Stimulated activated naive B cell treated with anti-CD40 and anti-IgM and Interleukin-4, amounts not matched to agents 10 μg/mL and 1 μg/mL and 100 μg/mL, for 72 hours (primary cell): Measurements from ENCODE around the gene KDM4D.
"Not testable (repeated sequence)": the region's sequence is repeated elsewhere in the genome, so short reads cannot be mapped to it uniquely, and the experiment has no call there.

Experiments used
- ATAC-seq, 2 donors: fragments of 150-1000 bp; cut with Tn5 transposase; replicated peaks; 2 replicates each; pipeline ENCODE4 v1.10.0; 2021; ENCODE audit warnings: moderate library complexity in 1 of 2
- DNase-seq: peaks from one replicate; pipeline ENCODE4 v3.0.0; 2021
- H3K27ac Mint-ChIP-seq: one replicate; pipeline ENCODE4 v1.8.0; 2022; ENCODE audit warnings: mild to moderate bottlenecking, mixed read lengths
- H3K27me3 Mint-ChIP-seq, 2 donors: one replicate each; pipeline ENCODE4 v1.8.0; 2022; ENCODE audit warnings: mixed read lengths in 2 of 2
- H3K36me3 Mint-ChIP-seq, 2 donors: one replicate each; pipeline ENCODE4 v1.8.0; 2022; ENCODE audit warnings: mixed read lengths in 2 of 2, mild to moderate bottlenecking in 1 of 2
- H3K4me1 Mint-ChIP-seq, 2 donors: one replicate each; pipeline ENCODE4 v1.8.0; 2022; ENCODE audit warnings: mixed read lengths in 2 of 2, mild to moderate bottlenecking in 1 of 2
- H3K4me3 Mint-ChIP-seq, 2 donors: one replicate each; pipeline ENCODE4 v1.8.0; 2022; ENCODE audit warnings: mild to moderate bottlenecking in 2 of 2, mixed read lengths in 2 of 2, moderate library complexity in 1 of 2
- H3K9me3 Mint-ChIP-seq, 2 donors: one replicate each; pipeline ENCODE4 v1.8.0; 2022; ENCODE audit warnings: mixed read lengths in 2 of 2, mild to moderate bottlenecking in 1 of 2

The KDM4D gene

DNA sequence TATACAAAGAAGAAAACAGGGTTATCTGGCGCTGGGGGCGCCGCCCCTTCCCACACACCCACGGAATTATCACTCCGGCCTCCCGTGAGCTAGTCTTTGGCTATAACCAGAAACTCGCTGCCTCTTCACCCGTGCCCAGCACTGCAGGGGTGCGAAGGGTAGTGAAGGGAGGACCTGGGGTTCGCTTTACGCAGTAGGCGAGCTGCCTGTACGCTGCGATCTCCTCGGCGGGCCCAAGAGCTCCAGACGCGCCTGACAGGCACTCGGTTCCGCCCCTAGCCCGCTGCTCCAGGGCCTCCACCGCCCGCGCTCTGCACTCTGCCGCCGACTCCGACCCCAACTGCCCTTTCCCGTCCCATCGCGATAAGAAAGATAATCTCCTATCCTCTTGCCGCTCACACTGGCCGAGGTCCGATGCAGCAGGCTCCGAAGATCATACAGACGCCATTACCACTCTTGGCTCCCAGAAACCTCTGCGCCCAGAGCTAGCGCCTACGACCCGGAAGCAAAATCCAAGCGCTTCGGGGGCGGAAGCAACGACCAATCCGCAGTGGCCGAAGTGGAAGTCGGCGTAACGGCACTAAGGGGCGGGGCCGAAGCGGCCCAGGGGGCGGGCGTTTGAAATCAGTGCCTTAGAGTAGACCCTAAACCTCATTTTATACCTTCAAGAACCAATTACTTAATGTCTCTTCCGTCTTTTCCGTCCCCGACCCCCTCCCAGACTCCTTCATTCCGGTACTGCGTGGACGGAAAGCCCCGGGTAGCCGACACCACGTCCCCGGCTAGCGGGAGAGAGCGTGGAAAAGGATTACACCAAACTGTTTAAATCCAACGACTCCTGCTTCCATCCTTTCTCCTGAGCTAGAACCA lies at the start of gene KDM4D, which contains the start of gene CWC15:
TSS of gene KDM4D (plus strand) at position 611 of the 870 bp plus-strand sequence. CDS start 23,664 bp downstream, outside the sequence.
TSS of gene CWC15 (minus strand) at position 458 of the 870 bp plus-strand sequence. CDS start 1,371 bp downstream, outside the sequence.
- Mint-ChIP-seq H3K27me3 (no peaks in the 10 kb centered on the region), H3K9me3 (no peaks in the 10 kb centered on the region), H3K4me1 (peaks cover 7 to 24% of the 10 kb centered on the region in 2 donors), H3K27ac (peak within 1 kb of the TSS; percentile 95), H3K36me3 (peaks cover 23 to 28% of the 10 kb centered on the region in 2 donors), H3K4me3 (peak within 1 kb of the TSS; percentile 91 to 94)
- DNase-seq (peak; percentile 92), ATAC-seq (peak; percentile 99 to 100)

DNA sequence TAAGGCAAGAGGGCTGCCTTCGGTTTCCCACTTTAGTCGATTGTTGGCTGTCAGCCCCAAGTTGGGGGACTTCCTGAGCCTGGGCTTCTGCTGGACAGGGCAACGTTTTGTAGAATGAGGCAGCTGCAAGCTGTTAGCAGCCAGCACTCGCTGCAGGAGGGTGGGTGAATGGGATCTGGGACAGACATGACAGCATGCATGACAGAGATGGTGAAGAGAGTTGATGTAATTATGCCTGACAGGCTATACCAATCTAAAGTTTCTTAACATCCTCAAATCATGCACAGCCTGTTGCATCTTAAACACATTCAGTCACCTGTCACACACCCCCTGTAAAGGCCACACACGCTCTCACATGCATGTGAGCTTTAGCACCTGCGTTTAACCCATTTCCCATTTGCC lies 49.3 kb upstream of the KDM4D start:
- H3K27ac Mint-ChIP-seq = no peak overlapping the region
- no peaks in the 10 kb centered on the region for H3K36me3 Mint-ChIP-seq
- H3K4me3 Mint-ChIP-seq = no peak overlapping the region
- H3K27me3 Mint-ChIP-seq = peaks cover 0 to 9% of the 10 kb centered on the region in 2 donors
- peaks cover 23 to 37% of the 10 kb centered on the region in 2 donors for H3K4me1 Mint-ChIP-seq
- H3K9me3 Mint-ChIP-seq = peaks cover 0 to 3% of the 10 kb centered on the region in 2 donors
- ATAC-seq (peak; percentile 19 to 25), DNase-seq (no peak)

- Mint-ChIP-seq H3K4me3 (no peak overlapping the region), H3K4me1 (peaks cover 23 to 37% of the 10 kb centered on the region in 2 donors), H3K27me3 (peaks cover 0 to 9% of the 10 kb centered on the region in 2 donors), H3K27ac (no peak overlapping the region), H3K36me3 (no peaks in the 10 kb centered on the region), H3K9me3 (peaks cover 0 to 3% of the 10 kb centered on the region in 2 donors)
- ATAC-seq = no peak
- DNase-seq = no peak
Measured at GRCh38 chr11:94924612-94925011, 48.9 kb upstream of the KDM4D start.

DNA sequence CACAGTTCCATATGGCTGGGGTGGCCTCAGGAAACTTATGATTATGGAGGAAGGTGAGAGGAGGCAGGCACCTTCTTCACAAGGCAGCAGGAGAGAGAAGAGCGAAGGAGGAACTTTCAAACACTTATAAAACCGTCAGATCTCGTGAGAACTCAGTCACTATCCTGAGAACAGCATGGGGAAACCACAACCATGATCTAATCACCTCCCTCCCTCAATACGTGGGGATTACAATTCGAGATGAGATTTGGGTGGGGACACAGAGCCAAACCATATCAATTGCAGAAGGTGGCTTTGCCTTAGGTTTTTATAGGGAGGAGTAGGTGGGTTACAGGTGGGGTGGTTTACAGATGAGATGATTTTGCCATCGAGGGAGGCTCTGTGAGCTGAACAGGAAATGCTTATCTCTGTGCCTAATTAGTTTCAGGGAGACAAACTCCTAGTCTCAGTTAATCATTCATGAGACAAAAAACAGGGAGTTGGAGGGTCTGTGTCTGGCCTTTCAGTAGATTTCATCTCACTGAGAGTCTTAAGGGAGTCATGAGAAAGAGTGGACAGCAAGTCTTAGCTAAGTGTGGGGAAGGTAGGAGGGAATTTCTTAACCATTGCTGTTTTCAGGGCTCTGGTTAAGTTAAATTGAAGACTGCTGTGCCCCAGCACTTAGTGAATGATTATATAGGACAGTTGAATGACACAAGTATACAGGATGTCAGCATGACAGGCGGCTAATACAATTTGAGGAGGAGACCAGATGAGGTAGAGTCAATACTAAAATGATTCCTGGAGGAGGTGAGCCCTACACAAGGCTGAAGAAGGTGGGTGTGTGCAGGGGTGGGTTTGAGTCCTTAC lies 47.9 kb upstream of the KDM4D start:
- H3K4me3 Mint-ChIP-seq = no peak overlapping the region
- H3K4me1 Mint-ChIP-seq = peaks cover 23 to 37% of the 10 kb centered on the region in 2 donors
- peaks cover 0 to 9% of the 10 kb centered on the region in 2 donors for H3K27me3 Mint-ChIP-seq
- no peaks in the 10 kb centered on the region for H3K36me3 Mint-ChIP-seq
- no peak for DNase-seq
- no peak overlapping the region for H3K27ac Mint-ChIP-seq
- peaks cover 0 to 3% of the 10 kb centered on the region in 2 donors for H3K9me3 Mint-ChIP-seq
- no peak for ATAC-seq

DNA sequence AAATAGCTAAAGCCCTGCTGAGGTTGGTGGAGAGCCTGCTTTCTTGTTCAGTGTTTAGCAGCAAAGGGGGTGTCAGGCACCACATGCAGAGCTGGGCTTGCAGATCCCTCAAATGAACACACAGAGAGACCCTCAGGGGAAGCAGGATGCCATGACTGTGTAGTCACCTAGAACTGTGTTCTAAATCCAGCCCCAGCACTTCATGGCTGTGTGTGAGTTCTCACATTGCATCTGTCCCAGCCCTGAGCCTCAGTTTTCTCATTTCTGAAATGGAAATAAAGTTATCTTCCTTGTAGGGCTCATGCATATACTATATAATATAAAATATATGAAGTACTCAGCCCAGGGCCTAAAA lies 47.3 kb upstream of the KDM4D start:
- no peak for ATAC-seq
- Mint-ChIP-seq H3K4me1 (peaks cover 23 to 37% of the 10 kb centered on the region in 2 donors), H3K27me3 (peaks cover 0 to 9% of the 10 kb centered on the region in 2 donors), H3K27ac (no peak overlapping the region), H3K9me3 (peaks cover 0 to 3% of the 10 kb centered on the region in 2 donors), H3K4me3 (no peak overlapping the region), H3K36me3 (no peaks in the 10 kb centered on the region)
- no peak for DNase-seq

- no peaks in the 10 kb centered on the region for H3K36me3 Mint-ChIP-seq
- no peak for DNase-seq
- no peak overlapping the region for H3K4me3 Mint-ChIP-seq
- H3K9me3 Mint-ChIP-seq = peaks cover 0 to 3% of the 10 kb centered on the region in 2 donors
- H3K4me1 Mint-ChIP-seq = peaks cover 23 to 37% of the 10 kb centered on the region in 2 donors
- no peak for ATAC-seq
- peaks cover 0 to 9% of the 10 kb centered on the region in 2 donors for H3K27me3 Mint-ChIP-seq
- H3K27ac Mint-ChIP-seq = peak overlapping the region; percentile 9
Measured at GRCh38 chr11:94926698-94927237, 46.7 kb upstream of the KDM4D start.

DNA sequence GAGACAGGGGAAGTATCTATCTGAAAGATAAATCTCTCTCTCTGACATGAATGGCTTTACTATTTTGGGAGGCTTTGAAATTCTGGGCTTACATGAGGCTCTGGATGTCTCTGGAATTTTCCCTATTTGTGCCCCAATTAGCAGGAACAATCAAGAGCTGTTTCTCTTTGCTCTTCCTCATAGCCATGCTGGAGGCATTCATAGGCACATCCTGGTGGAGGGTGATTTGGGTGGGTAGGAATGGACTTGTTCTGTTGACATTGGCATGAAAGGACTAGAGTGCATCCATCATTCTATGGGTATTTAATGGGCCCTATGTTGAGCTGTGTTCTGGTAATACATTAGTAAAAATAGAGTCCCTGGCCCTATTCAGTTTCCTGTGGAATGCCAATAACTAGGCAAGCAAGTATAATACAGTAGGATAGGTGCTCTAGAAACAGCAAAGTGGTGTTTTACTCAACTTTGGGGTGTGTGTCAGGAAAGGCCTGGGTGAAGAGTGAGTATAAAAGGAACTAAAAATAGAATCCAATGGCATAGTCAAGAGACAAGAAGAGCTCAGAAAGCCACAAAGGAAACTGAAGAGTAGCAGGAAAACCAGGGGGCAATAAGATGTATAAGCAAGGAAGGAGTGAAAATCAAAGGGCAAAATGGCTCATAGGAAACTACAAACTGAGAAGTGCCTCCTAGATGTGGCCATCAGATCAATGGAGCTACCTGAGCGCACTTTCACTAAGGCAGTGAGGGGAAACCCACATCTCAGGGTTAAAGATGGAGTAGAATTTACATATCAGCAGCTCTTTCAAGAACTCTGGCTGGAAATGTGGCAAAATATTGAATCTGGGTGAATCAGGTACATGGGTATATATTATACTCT lies 45.2 kb upstream of the KDM4D start:
- Mint-ChIP-seq H3K4me3 (no peak overlapping the region), H3K36me3 (no peaks in the 10 kb centered on the region), H3K4me1 (peaks cover 15 to 28% of the 10 kb centered on the region in 2 donors), H3K9me3 (peaks cover 0 to 7% of the 10 kb centered on the region in 2 donors), H3K27ac (no peak overlapping the region), H3K27me3 (peaks cover 0 to 13% of the 10 kb centered on the region in 2 donors)
- DNase-seq (no peak), ATAC-seq (no peak)

DNA sequence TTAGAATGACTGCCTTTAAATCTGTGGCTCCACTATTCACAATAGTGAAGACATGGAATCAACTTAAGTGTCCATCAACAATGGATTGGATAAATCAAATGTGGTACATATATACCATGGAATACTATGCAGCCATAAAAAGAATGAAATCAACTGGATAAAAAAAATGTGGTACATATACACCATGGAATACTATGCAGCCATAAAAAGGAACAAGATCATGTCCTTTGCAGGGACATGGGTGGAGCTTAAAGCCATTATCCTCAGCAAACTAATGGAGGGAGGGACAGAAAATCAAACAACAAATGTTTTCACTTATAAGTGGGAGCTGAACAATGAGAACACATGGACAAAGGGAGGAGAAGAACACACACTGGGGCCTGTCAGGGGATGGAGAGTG lies 41.4 kb upstream of the KDM4D start:
- H3K27ac Mint-ChIP-seq, H3K36me3 Mint-ChIP-seq, DNase-seq, H3K9me3 Mint-ChIP-seq, H3K4me3 Mint-ChIP-seq, ATAC-seq: not testable (repeated sequence)
- Mint-ChIP-seq H3K4me1 (peaks cover 0 to 10% of the 10 kb centered on the region in 2 donors), H3K27me3 (peaks cover 0 to 13% of the 10 kb centered on the region in 2 donors)

- peaks cover 0 to 3% of the 10 kb centered on the region in 2 donors for H3K9me3 Mint-ChIP-seq
- H3K36me3 Mint-ChIP-seq = no peaks in the 10 kb centered on the region
- H3K27ac Mint-ChIP-seq = no peak overlapping the region
- no peak overlapping the region for H3K4me3 Mint-ChIP-seq
- DNase-seq (no peak), ATAC-seq (no peak)
- H3K4me1 Mint-ChIP-seq = peaks cover 0 to 10% of the 10 kb centered on the region in 2 donors
- peaks cover 0 to 13% of the 10 kb centered on the region in 2 donors for H3K27me3 Mint-ChIP-seq
Measured at GRCh38 chr11:94932503-94932902, 41.0 kb upstream of the KDM4D start.

GRCh38 chr11:94933223-94934130 lies 40.0 kb upstream of the KDM4D start:
- Mint-ChIP-seq H3K27ac (no peak overlapping the region), H3K9me3 (peaks cover 0 to 3% of the 10 kb centered on the region in 2 donors), H3K4me1 (peaks cover 0 to 10% of the 10 kb centered on the region in 2 donors), H3K36me3 (no peaks in the 10 kb centered on the region), H3K4me3 (no peak overlapping the region), H3K27me3 (peaks cover 0 to 10% of the 10 kb centered on the region in 2 donors)
- ATAC-seq = no peak
- no peak for DNase-seq

- H3K27ac Mint-ChIP-seq = no peak overlapping the region
- H3K4me3 Mint-ChIP-seq = no peak overlapping the region
- H3K27me3 Mint-ChIP-seq = peaks cover 0 to 4% of the 10 kb centered on the region in 2 donors
- DNase-seq (no peak), ATAC-seq (peak in 1 of 2 donors; percentile 25)
- peaks cover 0 to 3% of the 10 kb centered on the region in 2 donors for H3K9me3 Mint-ChIP-seq
- no peaks in the 10 kb centered on the region for H3K36me3 Mint-ChIP-seq
- peaks cover 0 to 10% of the 10 kb centered on the region in 2 donors for H3K4me1 Mint-ChIP-seq
Measured at GRCh38 chr11:94934362-94934761, 39.1 kb upstream of the KDM4D start.

DNA sequence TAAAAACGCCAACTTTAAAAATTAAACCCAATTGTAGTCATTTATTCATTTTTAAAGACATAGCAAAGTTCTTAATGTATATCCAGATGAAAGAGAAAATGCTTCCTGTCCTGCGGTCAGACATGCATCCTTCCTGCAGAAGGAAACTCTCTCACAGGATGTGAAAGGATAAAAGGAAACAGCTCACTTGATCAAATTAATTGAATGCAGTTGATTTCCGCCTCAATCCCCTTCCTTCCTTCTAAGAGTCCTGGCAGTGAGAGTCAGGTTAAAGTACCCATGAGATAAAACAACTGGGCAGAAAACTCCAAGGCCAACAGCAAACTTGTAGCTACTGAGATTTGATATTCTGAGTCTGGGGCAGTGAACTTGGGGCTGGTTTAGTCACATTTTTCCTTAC lies 38.7 kb upstream of the KDM4D start:
- no peak overlapping the region for H3K27ac Mint-ChIP-seq
- peaks cover 0 to 10% of the 10 kb centered on the region in 2 donors for H3K4me1 Mint-ChIP-seq
- H3K27me3 Mint-ChIP-seq = peaks cover 0 to 4% of the 10 kb centered on the region in 2 donors
- H3K36me3 Mint-ChIP-seq = no peaks in the 10 kb centered on the region
- DNase-seq (no peak), ATAC-seq (no peak)
- no peak overlapping the region for H3K4me3 Mint-ChIP-seq
- peaks cover 0 to 3% of the 10 kb centered on the region in 2 donors for H3K9me3 Mint-ChIP-seq
